Mesenteric fat pad (tissue), 1 donor: ENCODE data around the gene TUFM. TPM values are rescaled to one million over a fixed set of nuclear protein-coding genes. Genes with fewer than 3 reads are reported as not detected.
"Not testable (repeated sequence)": the region's sequence is repeated elsewhere in the genome, so short reads cannot be mapped to it uniquely, and the experiment has no call there.

Experiments
- DNase-seq: peaks from one replicate; pipeline ENCODE4 v3.0.0-alpha.2; 2020; ENCODE audit warnings: low spot score
- total RNA-seq: library from RNA; stranded (reverse); fragmentation: NEBNext Ultra II Directional; extraction: Animal tissue kit (Norgen Biotek cat#: 25700); gene quantifications from one replicate; pipeline ENCODE4 v1.2.1, GENCODE V29; 2021
- donor health status: DM: yes; HTN: yes; CAD: no.

Gene TUFM
- total RNA-seq, 1 donor from 2014 or later, result 113 TPM

DNA sequence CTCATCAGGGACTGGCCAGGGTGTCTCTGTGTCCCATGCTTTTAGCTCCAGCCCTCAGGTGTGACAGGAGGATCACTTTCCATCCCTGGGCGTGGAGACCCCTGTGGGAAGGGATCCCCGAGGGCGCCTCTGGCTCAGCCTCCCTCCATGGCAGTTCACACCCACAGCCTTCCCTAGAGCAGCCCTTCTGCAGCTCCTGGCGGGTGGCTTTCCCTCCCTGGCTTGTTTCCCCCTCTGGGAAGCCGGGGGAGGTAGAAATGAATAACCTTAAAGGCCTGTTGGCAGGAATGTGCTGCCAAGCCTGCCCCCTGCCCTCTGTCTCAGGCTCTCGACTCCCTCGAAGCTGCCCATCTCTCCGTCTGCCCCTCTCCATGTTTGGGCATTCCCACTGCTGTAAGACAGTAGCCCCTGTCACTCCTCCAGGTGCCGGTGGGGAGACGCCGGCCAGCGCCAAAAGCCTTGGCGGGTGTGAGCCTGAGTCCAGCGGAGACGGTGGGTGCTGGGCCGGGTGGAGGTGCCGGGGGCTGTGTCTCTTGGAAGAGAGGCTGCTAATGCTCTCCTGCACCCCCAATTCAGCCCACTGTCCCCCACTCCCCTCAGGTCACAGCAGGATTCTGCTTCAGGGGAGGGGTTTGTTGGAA lies 30.0 kb upstream of the TUFM start:
- no peak for DNase-seq

DNA sequence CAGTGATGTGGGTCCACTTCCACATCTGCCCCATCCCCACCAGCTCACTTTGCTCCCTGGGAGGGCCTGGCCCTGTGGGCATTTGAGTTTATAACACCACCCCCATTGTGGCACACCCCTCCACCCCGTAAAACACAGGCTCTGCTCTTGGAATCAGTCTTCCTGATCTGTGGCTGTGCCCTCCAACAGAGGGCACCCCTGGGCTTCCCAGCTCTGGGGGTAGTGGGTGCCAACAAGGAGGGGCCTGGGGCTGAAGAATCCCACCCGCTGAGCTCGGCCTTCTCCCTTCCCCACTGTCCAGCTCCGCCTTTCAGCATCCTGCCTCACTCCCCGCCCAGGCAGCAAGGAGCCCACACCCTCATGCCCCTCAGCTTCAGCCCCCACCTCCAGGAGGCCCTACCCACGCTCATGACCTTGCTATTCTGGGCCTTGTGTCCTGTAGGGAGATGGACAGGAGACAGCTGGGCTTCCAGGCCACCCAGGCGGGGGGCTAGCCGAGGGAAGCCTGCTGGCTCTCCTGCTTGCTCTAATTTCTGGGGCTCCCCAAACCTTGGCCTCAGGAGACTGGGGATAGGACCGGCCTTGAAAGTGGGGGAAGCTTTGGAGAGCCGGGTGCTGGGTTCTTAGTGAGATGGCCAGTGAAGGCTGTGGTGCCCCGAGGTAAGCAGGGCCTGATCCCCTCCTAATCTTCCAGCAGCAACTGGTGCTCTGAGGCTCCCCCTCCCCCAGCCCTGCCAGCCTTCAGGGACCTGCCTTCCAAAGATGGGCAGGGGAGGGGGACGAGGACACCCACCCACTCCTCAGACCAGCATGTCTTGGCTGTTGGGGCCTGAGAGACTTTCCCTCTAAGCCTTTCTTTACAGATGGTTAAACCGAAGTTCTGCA lies 29.2 kb upstream of the TUFM start:
- no peak for DNase-seq

GRCh38 chr16:28874406-28874805 lies 28.3 kb upstream of the TUFM start:
- DNase-seq, result no peak

DNA sequence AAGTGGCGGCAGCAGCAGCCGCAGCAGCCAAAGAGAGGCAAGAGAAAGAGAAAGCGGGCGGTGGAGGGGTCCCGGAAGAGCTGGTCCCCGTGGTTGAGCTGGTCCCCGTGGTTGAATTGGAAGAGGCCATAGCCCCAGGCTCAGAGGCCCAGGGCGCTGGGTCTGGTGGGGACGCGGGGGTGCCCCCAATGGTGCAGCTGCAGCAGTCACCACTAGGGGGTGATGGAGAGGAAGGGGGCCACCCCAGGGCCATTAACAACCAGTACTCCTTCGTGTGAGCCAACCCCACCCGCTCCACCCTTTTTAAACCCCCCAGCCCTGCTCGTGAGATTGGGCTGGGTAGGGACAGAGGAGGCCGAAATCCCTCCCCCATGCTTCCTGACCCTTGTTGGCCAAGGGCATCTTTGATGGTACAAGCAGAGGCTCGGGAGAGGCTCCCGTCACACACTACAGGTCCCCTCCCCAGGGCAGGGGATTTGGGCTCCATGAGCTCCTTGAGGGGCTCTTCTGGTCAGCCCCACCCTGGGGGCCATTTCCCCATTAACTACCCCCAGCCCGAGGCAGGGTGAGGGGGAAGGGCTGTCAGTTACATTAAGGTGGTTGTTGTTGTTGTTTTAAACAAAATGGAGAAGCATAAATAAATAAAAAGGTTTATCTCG lies 27.5 kb upstream of the TUFM start:
- DNase-seq, result no peak

DNA sequence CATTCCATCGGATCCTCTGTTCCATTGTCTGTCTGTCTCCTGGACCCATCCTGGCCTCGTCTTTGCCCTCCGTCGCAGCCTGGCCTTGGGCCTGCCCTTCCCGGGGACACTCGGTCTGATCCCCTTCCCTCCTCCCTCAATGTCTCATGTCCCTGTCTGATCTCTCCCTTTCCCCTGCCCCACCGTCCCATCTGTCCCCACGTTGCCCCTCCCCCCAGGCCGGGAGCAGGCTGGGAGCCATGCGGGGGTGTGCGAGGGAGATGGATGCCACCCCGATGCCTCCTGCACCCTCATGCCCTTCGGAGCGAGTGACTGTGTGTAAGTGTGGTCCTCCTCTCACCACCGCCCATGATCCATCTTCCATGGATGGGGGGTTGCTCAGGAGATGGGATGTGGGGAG lies 26.8 kb upstream of the TUFM start:
- DNase-seq, result no peak

GRCh38 chr16:28869201-28869600 lies 23.1 kb upstream of the TUFM start:
- DNase-seq, result no peak

DNA sequence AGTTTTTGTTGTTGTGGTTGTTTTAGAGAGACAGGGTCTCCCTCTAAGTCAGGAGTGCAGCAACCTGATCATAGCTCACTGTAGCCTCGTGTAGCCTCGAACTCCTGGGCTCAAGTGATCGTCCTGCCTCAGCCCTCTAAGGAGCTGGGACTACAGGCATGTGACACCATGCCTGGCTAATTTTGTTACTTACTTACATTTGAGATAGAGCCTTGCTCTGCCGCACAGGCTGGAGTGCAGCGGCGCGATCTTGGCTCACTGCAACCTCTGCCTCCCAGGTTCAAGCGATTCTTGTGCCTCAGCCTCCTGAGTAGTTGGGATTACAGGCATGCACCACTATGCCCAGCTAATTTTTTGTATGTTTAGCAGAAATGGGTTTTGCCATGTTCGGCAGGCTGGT lies 21.5 kb upstream of the TUFM start:
- not testable (repeated sequence) for DNase-seq

GRCh38 chr16:28867241-28867640 lies 21.1 kb upstream of the TUFM start:
- no peak for DNase-seq

DNA sequence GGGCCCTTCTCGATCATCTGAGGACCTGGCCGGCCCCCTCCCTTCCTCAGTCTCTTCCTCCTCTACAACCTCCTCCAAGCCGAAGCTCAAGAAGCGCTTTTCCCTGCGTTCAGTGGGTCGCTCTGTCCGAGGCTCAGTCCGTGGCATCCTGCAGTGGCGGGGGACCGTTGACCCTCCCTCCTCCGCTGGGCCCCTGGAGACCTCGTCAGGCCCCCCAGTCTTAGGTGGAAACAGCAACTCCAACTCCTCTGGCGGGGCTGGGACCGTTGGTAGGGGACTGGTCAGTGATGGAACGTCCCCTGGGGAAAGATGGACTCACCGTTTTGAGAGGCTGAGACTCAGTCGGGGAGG lies 20.3 kb upstream of the TUFM start:
- DNase-seq, result no peak

DNA sequence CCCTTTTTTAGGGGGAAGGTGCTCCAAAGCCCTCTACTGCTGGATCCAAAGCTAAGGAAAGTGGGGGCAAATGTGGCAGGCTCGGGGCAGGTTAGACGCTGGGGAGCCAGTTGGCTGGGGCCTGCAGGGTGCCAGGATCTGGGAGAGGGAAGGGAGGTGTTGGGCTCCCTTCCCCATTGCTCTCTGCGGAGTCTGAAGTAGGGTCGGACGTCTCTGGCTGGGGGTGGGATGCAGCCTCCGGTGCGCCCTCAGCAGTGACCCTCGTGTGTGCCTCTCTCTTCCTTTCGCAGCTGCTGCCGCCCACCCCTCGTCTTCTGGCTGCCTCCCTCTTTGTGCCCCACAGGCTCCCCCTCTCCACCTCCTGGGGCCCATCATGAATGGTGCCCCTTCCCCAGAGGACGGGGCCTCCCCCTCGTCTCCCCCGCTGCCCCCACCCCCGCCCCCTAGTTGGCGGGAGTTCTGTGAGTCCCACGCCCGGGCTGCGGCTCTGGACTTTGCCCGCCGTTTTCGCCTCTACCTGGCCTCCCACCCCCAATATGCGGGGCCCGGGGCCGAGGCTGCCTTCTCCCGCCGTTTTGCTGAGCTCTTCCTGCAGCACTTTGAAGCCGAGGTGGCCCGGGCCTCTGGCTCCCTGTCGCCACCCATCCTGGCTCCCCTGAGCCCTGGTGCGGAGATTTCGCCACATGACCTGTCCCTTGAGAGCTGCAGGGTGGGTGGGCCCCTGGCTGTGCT lies 19.7 kb upstream of the TUFM start:
- DNase-seq, result no peak

GRCh38 chr16:28865001-28865688 lies 19.0 kb upstream of the TUFM start:
- no peak for DNase-seq

DNA sequence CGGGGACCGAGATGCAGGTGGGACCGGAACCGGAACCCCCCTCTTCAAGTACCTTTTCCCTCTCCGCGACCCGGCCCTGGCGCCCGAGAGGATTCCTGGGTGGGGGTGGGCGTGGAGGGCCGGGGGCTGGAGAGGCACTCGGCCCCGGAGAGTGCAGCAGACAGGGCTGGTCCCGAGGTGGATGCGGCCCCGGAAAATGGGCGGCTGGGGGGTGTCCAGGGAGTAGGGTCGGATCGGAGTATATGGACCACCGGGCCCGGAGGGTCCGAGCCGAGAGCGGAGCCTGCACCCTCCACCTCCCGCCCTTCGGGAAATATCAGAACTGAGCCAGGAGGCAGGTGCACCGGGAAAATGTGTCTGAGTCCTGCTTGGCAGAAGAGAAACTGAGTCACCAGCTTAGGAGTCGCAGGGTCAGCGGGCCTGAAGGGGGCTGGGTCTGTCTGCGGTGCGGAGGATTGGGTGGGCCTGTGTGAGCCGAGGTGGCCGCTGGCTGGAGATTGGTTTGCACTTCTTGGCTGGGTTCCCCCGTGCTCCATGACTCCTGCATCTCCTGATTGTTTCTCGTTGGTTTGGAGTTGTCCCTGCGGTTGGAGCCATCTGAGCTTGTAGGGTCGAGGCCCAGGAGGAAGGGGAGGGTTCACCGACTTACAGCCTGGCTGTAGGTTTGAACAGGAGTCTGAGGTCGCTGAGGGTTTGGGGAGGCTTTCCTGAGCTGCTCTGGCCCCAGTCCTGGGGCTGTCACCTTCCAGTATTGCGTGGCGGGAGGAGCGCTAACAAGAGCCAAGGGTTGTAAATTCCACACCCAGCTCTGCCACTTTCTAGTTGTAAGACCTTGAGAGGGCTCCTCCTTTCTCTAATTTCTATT lies 18.0 kb upstream of the TUFM start:
- no peak for DNase-seq

GRCh38 chr16:28859326-28859725 lies 13.2 kb upstream of the TUFM start:
- DNase-seq, result no peak

GRCh38 chr16:28858421-28858820 lies 12.3 kb upstream of the TUFM start:
- no peak for DNase-seq

GRCh38 chr16:28846933-28847273 lies 755 bp upstream of the TUFM start:
- DNase-seq, result no peak

DNA sequence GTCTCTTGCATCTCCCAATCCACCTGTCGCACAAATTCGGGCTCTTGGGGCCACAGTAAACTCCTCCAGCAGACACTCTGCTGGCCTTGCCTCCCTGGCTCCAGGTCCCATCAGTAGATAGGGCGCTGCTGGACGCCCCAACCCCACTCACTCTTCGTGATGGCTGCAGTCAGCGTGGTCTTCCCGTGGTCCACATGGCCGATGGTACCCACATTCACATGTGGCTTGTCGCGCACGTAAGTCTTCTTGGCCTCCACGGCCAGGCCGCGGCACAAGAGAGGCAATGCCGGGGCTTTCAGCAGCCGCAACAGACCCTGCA lies 428 bp downstream of the TUFM start:
- no peak for DNase-seq

- DNase-seq, result no peak
Observed at GRCh38 chr16:28845293-28845692, 855 bp downstream of the TUFM start.

DNA sequence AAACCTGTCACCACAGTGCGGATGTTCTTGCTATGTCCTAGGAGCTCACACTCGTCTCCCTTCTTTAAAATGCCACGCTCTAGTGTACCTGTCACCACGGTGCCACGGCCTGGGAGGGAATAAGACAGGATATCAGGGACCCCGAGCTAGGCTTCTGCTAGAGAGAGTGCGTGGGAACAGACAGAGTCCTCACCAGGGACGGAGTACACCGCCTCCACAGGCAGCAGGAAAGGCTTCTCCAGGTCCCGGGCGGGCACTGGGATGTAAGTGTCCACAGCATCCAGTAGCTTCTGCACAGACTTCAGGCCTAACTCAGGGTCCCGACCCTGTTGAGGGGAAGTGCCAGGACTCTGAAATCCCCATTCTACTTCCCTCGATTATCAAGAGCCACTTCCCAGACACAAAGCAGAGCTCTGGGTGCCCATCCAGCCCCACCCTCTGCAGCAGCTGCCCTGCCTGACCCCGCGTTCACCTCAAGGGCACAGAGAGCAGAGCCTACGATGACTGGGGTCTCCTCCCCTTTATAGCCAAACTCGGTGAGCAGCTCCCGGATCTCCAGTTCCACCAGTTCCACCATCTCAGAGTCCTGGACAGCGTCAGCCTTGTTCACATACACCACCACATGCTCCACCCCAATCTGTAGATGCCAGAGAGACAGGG lies 1.8 kb downstream of the TUFM start:
- DNase-seq, result no peak

GRCh38 chr16:28843766-28844165 lies 2.4 kb downstream of the TUFM start:
- no peak for DNase-seq

DNA sequence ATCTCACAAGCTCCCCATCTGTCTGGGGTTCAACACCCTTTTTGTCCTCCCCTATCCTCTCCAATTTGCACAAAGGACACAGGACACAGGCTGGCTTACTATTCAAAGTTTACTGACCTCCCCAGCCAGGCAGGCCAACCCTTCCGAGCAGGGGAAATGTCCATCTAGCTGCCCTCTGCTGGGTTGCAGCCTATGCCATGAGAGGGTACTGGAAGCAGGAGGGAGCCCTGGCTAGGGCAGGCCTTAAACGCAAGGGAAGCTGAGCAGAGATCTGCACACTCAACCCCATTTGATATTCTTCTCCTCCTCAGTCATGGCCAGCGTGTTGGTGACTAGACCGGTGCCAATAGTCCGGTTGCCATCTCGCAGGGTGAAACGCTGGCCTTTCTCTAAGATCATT lies 3.5 kb downstream of the TUFM start:
- no peak for DNase-seq
